Loucy (cell line): ENCODE results near the gene PIEZO1.

Experiments
- EZH2phosphoT487 ChIP-seq: fragments of 200-600 bp; IDR thresholded peaks from 2 replicates; pipeline ENCODE4 v1.6.1; 2018; ENCODE audit warnings: antibody characterized with exemption, mild to moderate bottlenecking, moderate library complexity, borderline replicate concordance
- TF ChIP-seq, protein P1 (sequence below): fragments of 200-600 bp; sonication (generic); conservative IDR thresholded peaks from 2 replicates; pipeline ENCODE4 v1.5.1; 2014; ENCODE audit warnings: mild to moderate bottlenecking, antibody characterized with exemption, low read length

DNA sequence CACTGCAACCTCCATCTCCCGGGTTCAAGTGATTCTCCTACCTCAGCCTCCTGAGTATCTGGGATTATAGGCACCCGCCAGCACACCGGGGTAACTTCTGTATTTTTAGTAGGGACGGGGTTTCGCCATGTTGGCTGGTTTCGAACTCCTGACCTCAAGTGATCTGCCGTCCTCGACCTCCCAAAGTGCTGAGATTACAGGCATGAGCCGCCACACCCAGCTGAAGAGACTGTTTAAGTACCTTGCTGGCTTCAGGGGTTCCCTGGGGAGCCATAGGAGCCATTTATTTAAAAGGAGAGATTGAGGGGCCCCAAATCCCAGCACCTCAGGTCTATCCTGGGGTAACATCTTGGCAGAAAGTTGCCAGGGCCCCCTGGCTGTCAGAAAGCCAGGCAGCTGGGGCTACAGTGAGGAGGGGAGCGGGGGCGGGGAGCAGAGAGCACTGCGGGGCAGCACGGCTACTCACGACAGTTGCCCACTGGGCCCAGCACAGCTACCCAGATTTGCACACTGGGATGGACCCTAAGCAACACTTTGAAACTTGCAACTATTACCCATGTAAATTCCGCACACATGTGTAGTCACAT is 100.4 kb downstream of the PIEZO1 start:
- TF ChIP-seq, protein P1, sequence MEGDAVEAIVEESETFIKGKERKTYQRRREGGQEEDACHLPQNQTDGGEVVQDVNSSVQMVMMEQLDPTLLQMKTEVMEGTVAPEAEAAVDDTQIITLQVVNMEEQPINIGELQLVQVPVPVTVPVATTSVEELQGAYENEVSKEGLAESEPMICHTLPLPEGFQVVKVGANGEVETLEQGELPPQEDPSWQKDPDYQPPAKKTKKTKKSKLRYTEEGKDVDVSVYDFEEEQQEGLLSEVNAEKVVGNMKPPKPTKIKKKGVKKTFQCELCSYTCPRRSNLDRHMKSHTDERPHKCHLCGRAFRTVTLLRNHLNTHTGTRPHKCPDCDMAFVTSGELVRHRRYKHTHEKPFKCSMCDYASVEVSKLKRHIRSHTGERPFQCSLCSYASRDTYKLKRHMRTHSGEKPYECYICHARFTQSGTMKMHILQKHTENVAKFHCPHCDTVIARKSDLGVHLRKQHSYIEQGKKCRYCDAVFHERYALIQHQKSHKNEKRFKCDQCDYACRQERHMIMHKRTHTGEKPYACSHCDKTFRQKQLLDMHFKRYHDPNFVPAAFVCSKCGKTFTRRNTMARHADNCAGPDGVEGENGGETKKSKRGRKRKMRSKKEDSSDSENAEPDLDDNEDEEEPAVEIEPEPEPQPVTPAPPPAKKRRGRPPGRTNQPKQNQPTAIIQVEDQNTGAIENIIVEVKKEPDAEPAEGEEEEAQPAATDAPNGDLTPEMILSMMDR, result no peak
- TF ChIP-seq EZH2phosphoT487, result no peak
